H9 (cell line): ENCODE results near the gene GNB1L. TPM values are rescaled to one million over a fixed set of nuclear protein-coding genes. Genes with fewer than 3 reads are reported as not detected.

Experiments used
- DNase-seq: peaks from one replicate; pipeline ENCODE4 v3.0.0-alpha.2; 2017
- H2AFZ ChIP-seq: one replicate; pipeline ENCODE4 v1.6.1; 2013; ENCODE audit warnings: mild to moderate bottlenecking, low read length, control low read depth, moderate library complexity
- H2AK5ac ChIP-seq: 2 replicates; pipeline ENCODE4 v1.6.1; 2013; ENCODE audit warnings: low read length, control low read depth, mixed read lengths; ENCODE audit not compliant: insufficient read length
- H2BK120ac ChIP-seq: one replicate; pipeline ENCODE4 v1.6.1; 2013; ENCODE audit warnings: low read depth, mild to moderate bottlenecking, low read length, control low read depth, inconsistent platforms; ENCODE audit not compliant: poor library complexity, severe bottlenecking
- H2BK12ac ChIP-seq: 2 replicates; pipeline ENCODE4 v1.6.1; 2013; ENCODE audit warnings: low read length, control low read depth, mixed read lengths, low read depth; ENCODE audit not compliant: insufficient read length
- H2BK15ac ChIP-seq: 2 replicates; pipeline ENCODE4 v1.6.1; 2013; ENCODE audit warnings: low read depth, low read length, control low read depth
- H2BK20ac ChIP-seq: one replicate; pipeline ENCODE4 v1.6.1; 2013; ENCODE audit warnings: low read depth, mild to moderate bottlenecking, low read length, control low read depth, inconsistent platforms; ENCODE audit not compliant: poor library complexity, severe bottlenecking
- H2BK5ac ChIP-seq: 2 replicates; pipeline ENCODE4 v1.6.1; 2013; ENCODE audit warnings: low read length, control low read depth, mixed read lengths; ENCODE audit not compliant: insufficient read length
- H3K14ac ChIP-seq: 2 replicates; pipeline ENCODE4 v1.6.1; 2013; ENCODE audit warnings: low read length, control low read depth; ENCODE audit not compliant: insufficient read depth
- H3K18ac ChIP-seq: 2 replicates; pipeline ENCODE4 v1.6.1; 2013; ENCODE audit warnings: low read depth, mild to moderate bottlenecking, mixed read lengths, low read length, control low read depth; ENCODE audit not compliant: insufficient read length
- H3K23ac ChIP-seq: 2 replicates; pipeline ENCODE4 v1.6.1; 2013; ENCODE audit warnings: low read length, control low read depth, mixed read lengths, low read depth; ENCODE audit not compliant: insufficient read length
- H3K23me2 ChIP-seq: 2 replicates; pipeline ENCODE4 v1.6.1; 2013; ENCODE audit warnings: low read depth, mild to moderate bottlenecking, mixed read lengths, low read length, control low read depth; ENCODE audit not compliant: insufficient read length, poor library complexity, severe bottlenecking
- H3K27ac ChIP-seq: 2 replicates; pipeline ENCODE4 v1.5.1; 2013; ENCODE audit warnings: low read length, control low read depth, mixed read lengths, low read depth; ENCODE audit not compliant: insufficient read length
- H3K27me3 ChIP-seq: 2 replicates; pipeline ENCODE4 v1.6.1; 2013; ENCODE audit warnings: low read length, control low read depth, inconsistent platforms; ENCODE audit not compliant: insufficient read depth
- H3K4ac ChIP-seq: 2 replicates; pipeline ENCODE4 v1.6.1; 2013; ENCODE audit warnings: low read depth, mild to moderate bottlenecking, control low read depth, inconsistent platforms, low read length, moderate library complexity
- H3K4me1 ChIP-seq: 2 replicates; pipeline ENCODE4 v1.6.1; 2013; ENCODE audit warnings: low read length, control low read depth, inconsistent platforms; ENCODE audit not compliant: insufficient read depth
- H3K4me2 ChIP-seq: 2 replicates; pipeline ENCODE4 v1.6.1; 2013; ENCODE audit warnings: low read length, control low read depth, mixed read lengths; ENCODE audit not compliant: insufficient read length, insufficient read depth
- H3K56ac ChIP-seq: 2 replicates; pipeline ENCODE4 v1.6.1; 2013; ENCODE audit warnings: low read depth, mild to moderate bottlenecking, mixed read lengths, low read length, control low read depth; ENCODE audit not compliant: insufficient read length
- H3K79me1 ChIP-seq: 2 replicates; pipeline ENCODE4 v1.6.1; 2013; ENCODE audit warnings: low read depth, mild to moderate bottlenecking, moderate library complexity, low read length, control low read depth, inconsistent platforms; ENCODE audit not compliant: insufficient read depth, poor library complexity, severe bottlenecking
- H3K79me2 ChIP-seq: 2 replicates; pipeline ENCODE4 v1.6.1; 2013; ENCODE audit warnings: low read length, control low read depth, inconsistent platforms; ENCODE audit not compliant: insufficient read depth
- H3K9ac ChIP-seq: 2 replicates; pipeline ENCODE4 v1.6.1; 2013; ENCODE audit warnings: low read length, control low read depth, mixed read lengths; ENCODE audit not compliant: insufficient read length; ENCODE audit errors: extremely low read depth
- H3K9me3 ChIP-seq: one replicate; pipeline ENCODE4 v1.6.1; 2013; ENCODE audit warnings: low read depth, low read length, inconsistent platforms; ENCODE audit not compliant: control insufficient read depth
- H3T11ph ChIP-seq: one replicate; pipeline ENCODE4 v1.6.1; 2013; ENCODE audit warnings: mild to moderate bottlenecking, low read length, control low read depth, inconsistent platforms
- H4K20me1 ChIP-seq: one replicate; pipeline ENCODE4 v1.6.1; 2013; ENCODE audit not compliant: control insufficient read depth, insufficient read length, insufficient read depth
- H4K5ac ChIP-seq: 2 replicates; pipeline ENCODE4 v1.6.1; 2013; ENCODE audit warnings: low read depth, mild to moderate bottlenecking, mixed read lengths, low read length, control low read depth; ENCODE audit not compliant: insufficient read length
- H4K8ac ChIP-seq: replicated peaks from 2 replicates; pipeline ENCODE4 v1.6.1; 2013; ENCODE audit warnings: low read length, control low read depth, mixed read lengths, low read depth; ENCODE audit not compliant: insufficient read length
- H4K91ac ChIP-seq: 2 replicates; pipeline ENCODE4 v1.6.1; 2013; ENCODE audit warnings: low read depth, mild to moderate bottlenecking, moderate library complexity, mixed read lengths, low read length, control low read depth; ENCODE audit not compliant: insufficient read length
- H3K27ac Mint-ChIP-seq, 3 experiments: 2 replicates in 2 of 3; 3 replicates in 1 of 3; pipeline ENCODE4 v1.8.0; 2020 to 2021; ENCODE audit warnings: mixed read lengths in 3 of 3, mild to moderate bottlenecking in 1 of 3, moderate library complexity in 1 of 3
- H3K27me3 Mint-ChIP-seq: 2 replicates; pipeline ENCODE4 v1.8.0; 2021; ENCODE audit warnings: low read depth, mild to moderate bottlenecking, moderate library complexity, mixed read lengths
- H3K36me3 Mint-ChIP-seq, 3 experiments: 2 replicates in 2 of 3; 3 replicates in 1 of 3; pipeline ENCODE4 v1.8.0; 2020 to 2021; ENCODE audit warnings: low read depth in 3 of 3, mixed read lengths in 3 of 3; ENCODE audit not compliant: insufficient read depth in 1 of 3
- H3K4me1 Mint-ChIP-seq, 2 experiments: 2 replicates each; pipeline ENCODE4 v1.8.0; 2020; ENCODE audit warnings: mixed read lengths in 2 of 2
- H3K4me3 Mint-ChIP-seq, 2 experiments: 2 replicates in 1 of 2; 3 replicates in 1 of 2; pipeline ENCODE4 v1.8.0; 2020 to 2021; ENCODE audit warnings: mild to moderate bottlenecking in 2 of 2, mixed read lengths in 2 of 2, moderate library complexity in 1 of 2
- H3K9me3 Mint-ChIP-seq, 2 experiments: 2 replicates in 1 of 2; 3 replicates in 1 of 2; pipeline ENCODE4 v1.8.0; 2020; ENCODE audit warnings: mild to moderate bottlenecking in 2 of 2, mixed read lengths in 2 of 2, moderate library complexity in 1 of 2
- WGBS: extraction: QIAGEN DNeasy Blood & Tissue Kit; methylation state at CpG from one replicate; pipeline ENCODE4 v1.1.7; 2013; ENCODE audit warnings: missing lambda C conversion rate, low lambda C conversion rate, mixed read lengths; ENCODE audit not compliant: insufficient read length; ENCODE audit errors: extremely low coverage; 5-methylcytosine and 5-hydroxymethylcytosine counted together
- total RNA-seq: library from RNA; stranded (reverse); gene quantifications from 2 replicates; pipeline ENCODE4 v1.2.1, GENCODE V29; 2021
- TF ChIP-seq, protein P1 (sequence below): fragments of 200-600 bp; sonication (generic); conservative IDR thresholded peaks from 3 replicates; pipeline ENCODE4 v1.8.0; 2021; ENCODE audit warnings: antibody characterized with exemption, mild to moderate bottlenecking

Gene GNB1L
- total RNA-seq, 1 experiment from 2014 or later: 22.4 TPM

DNA sequence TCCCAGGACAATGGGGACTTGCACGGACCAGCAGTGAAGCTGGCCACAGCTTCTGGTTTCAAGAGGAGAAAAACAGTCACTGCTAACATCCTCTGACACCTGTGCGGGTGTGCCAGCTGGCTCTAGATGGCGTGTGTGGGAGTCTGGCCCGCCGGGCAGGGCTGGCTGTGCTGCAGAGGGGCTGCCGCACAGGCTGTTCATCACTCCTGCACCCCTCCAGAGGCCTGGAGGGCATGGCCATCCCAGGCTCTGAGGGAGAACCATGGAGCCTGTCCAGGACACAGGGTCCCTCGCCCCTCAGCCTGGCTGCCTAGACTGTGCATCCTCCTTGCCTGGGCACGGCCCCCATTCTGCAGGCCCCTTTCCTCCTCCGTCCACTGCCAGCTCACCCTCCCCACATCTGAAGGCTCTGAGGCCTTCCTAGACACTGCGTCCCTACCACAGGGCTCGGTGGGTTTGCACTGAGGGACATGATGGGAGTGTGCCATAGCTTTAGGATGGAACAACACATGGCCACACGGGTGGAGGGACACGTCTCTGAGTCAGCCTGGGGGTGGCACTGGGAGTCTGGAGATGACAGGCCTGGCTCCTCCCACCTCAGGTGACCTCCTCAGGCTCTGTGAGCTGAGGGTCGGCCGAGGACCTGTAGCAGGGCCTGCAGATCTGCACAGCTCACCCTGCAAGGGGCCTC, 42.1 kb upstream of the GNB1L start:
- Histone ChIP-seq H3K27me3 (no peaks in the 10 kb centered on the region), H2BK12ac (no peak overlapping the region), H2BK20ac (no peak overlapping the region), H3T11ph (no peak overlapping the region), H2AK5ac (no peak overlapping the region), H3K4me2 (no peak overlapping the region), H3K9me3 (no peaks in the 10 kb centered on the region), H3K23me2 (no peaks in the 10 kb centered on the region), H3K4me1 (no peaks in the 10 kb centered on the region), H3K56ac (no peak overlapping the region), H2AFZ (no peak overlapping the region), H3K79me1 (no peaks in the 10 kb centered on the region), H3K4ac (no peak overlapping the region), H3K18ac (no peak overlapping the region), H3K9ac (no peak overlapping the region), H3K79me2 (no peaks in the 10 kb centered on the region), H2BK120ac (no peak overlapping the region), H4K8ac (no peak overlapping the region), H4K91ac (no peak overlapping the region), H2BK15ac (no peak overlapping the region), H3K23ac (no peak overlapping the region), H2BK5ac (no peak overlapping the region), H3K14ac (no peak overlapping the region), H4K20me1 (no peaks in the 10 kb centered on the region), H4K5ac (no peak overlapping the region), H3K27ac (no peak overlapping the region)
- H3K27ac Mint-ChIP-seq: no peak overlapping the region
- peaks cover 2 to 7% (median 6%) of the 10 kb centered on the region in 3 experiments; a peak in 3 of 7 replicates for H3K36me3 Mint-ChIP-seq
- no CpG with 5 or more reads among the region's 15 CpGs for WGBS
- H3K9me3 Mint-ChIP-seq: no peaks in the 10 kb centered on the region
- H3K4me1 Mint-ChIP-seq: peaks cover 13 to 14% of the 10 kb centered on the region in 2 experiments
- DNase-seq: no peak
- no peaks in the 10 kb centered on the region for H3K27me3 Mint-ChIP-seq
- H3K4me3 Mint-ChIP-seq: no peak overlapping the region
- TF ChIP-seq, protein P1, sequence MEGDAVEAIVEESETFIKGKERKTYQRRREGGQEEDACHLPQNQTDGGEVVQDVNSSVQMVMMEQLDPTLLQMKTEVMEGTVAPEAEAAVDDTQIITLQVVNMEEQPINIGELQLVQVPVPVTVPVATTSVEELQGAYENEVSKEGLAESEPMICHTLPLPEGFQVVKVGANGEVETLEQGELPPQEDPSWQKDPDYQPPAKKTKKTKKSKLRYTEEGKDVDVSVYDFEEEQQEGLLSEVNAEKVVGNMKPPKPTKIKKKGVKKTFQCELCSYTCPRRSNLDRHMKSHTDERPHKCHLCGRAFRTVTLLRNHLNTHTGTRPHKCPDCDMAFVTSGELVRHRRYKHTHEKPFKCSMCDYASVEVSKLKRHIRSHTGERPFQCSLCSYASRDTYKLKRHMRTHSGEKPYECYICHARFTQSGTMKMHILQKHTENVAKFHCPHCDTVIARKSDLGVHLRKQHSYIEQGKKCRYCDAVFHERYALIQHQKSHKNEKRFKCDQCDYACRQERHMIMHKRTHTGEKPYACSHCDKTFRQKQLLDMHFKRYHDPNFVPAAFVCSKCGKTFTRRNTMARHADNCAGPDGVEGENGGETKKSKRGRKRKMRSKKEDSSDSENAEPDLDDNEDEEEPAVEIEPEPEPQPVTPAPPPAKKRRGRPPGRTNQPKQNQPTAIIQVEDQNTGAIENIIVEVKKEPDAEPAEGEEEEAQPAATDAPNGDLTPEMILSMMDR: no peak
